OCI-LY7 (cell line): ENCODE results near the gene CDK5R2. TPM values are rescaled to one million over a fixed set of nuclear protein-coding genes. Genes with fewer than 3 reads are reported as not detected.

Source experiments
- BruUV-seq: library from RNA; stranded (reverse); fragments of 400-500 nt; replicated peaks from 2 replicates; lab custom pipeline; 2021; lab: Mats Ljungman, UMichigan
- CTCF ChIA-PET: fragments of 300-600 bp; sonication (Branson Sonifier 250); formaldehyde crosslinking; loops from one replicate; lab custom pipeline; 2022; ENCODE audit warnings: antibody characterized with exemption; ENCODE audit not compliant: unreplicated experiment; lab: Charles Lee
- POLR2A ChIA-PET: fragments of 300-600 bp; sonication (Branson Sonifier 250); formaldehyde crosslinking; loops from one replicate; lab custom pipeline; 2022; ENCODE audit warnings: antibody characterized with exemption; lab: Charles Lee
- DNase-seq: peaks from one replicate; pipeline ENCODE4 v3.0.0-alpha.2; 2015; ENCODE audit warnings: low spot score
- H2AFZ ChIP-seq: fragments of 200-600 bp; sonication (generic), shearing (Covaris generic); 2 replicates; pipeline ENCODE4 v1.6.1; 2014; ENCODE audit warnings: mild to moderate bottlenecking, antibody characterized with exemption, low read length, moderate library complexity
- H3K27ac ChIP-seq: fragments of 200-600 bp; sonication (generic); 2 replicates; pipeline ENCODE4 v1.5.1; 2014; ENCODE audit warnings: mixed run types, low read depth, mild to moderate bottlenecking, moderate library complexity, low read length, inconsistent platforms; ENCODE audit not compliant: poor library complexity, severe bottlenecking
- H3K36me3 ChIP-seq: fragments of 200-600 bp; sonication (generic); 2 replicates; pipeline ENCODE4 v1.6.1; 2014; ENCODE audit warnings: mild to moderate bottlenecking, antibody characterized with exemption, low read length, moderate library complexity, mixed read lengths; ENCODE audit not compliant: insufficient read depth
- H3K4me1 ChIP-seq: fragments of 200-600 bp; sonication (generic); 2 replicates; pipeline ENCODE4 v1.5.1; 2014; ENCODE audit warnings: mild to moderate bottlenecking, low read length; ENCODE audit not compliant: insufficient read depth, poor library complexity, severe bottlenecking
- H3K4me2 ChIP-seq: fragments of 200-600 bp; sonication (generic); 2 replicates; pipeline ENCODE4 v1.6.1; 2014; ENCODE audit warnings: mild to moderate bottlenecking, low read length
- H3K4me3 ChIP-seq: fragments of 200-600 bp; sonication (generic); 2 replicates; pipeline ENCODE4 v1.5.1; 2014; ENCODE audit warnings: mild to moderate bottlenecking, low read depth, low read length; ENCODE audit not compliant: poor library complexity, severe bottlenecking
- H3K79me2 ChIP-seq: fragments of 200-600 bp; sonication (generic); 2 replicates; pipeline ENCODE4 v1.6.1; 2016; ENCODE audit warnings: low read depth, mild to moderate bottlenecking, low read length, moderate library complexity, mixed read lengths; ENCODE audit not compliant: insufficient read depth
- H3K9me2 ChIP-seq: fragments of 200-600 bp; sonication (generic); 2 replicates; pipeline ENCODE4 v1.6.1; 2016; ENCODE audit warnings: mild to moderate bottlenecking, low read length, mixed read lengths; ENCODE audit not compliant: insufficient read depth
- H3K9me3 ChIP-seq: fragments of 200-600 bp; sonication (generic); 2 replicates; pipeline ENCODE4 v1.6.1; 2014; ENCODE audit warnings: mild to moderate bottlenecking, mixed run types, low read length, mixed read lengths
- H4K20me1 ChIP-seq: fragments of 200-600 bp; sonication (generic); 2 replicates; pipeline ENCODE4 v1.6.1; 2014; ENCODE audit warnings: mild to moderate bottlenecking, antibody characterized with exemption, low read length, moderate library complexity, mixed read lengths; ENCODE audit not compliant: insufficient read depth
- EZH2phosphoT487 ChIP-seq: fragments of 200-600 bp; sonication (generic); IDR thresholded peaks from 2 replicates; pipeline ENCODE4 v1.6.1; 2018; ENCODE audit warnings: low read depth, borderline replicate concordance, mild to moderate bottlenecking, mixed run types, antibody characterized with exemption, low read length, moderate library complexity, mixed read lengths
- intact Hi-C: fragments of 100-400 bp; cut with micrococcal nuclease; formaldehyde crosslinking; loops from one replicate; pipeline ENCODE4 v1.10.0; 2022; ENCODE audit not compliant: unreplicated experiment
- total RNA-seq, 2 experiments: library from RNA; depleted of rRNA in 1 of 2; stranded (reverse); fragments of >200 nt in 1 of 2; shearing (Covaris generic) in 1 of 2; gene quantifications; 2 replicates each; pipeline ENCODE4 v1.2.3, GENCODE V29; 2014 to 2022
- TF ChIP-seq, protein P1 (sequence below): fragments of 200-600 bp; sonication (generic); conservative IDR thresholded peaks from 2 replicates; pipeline ENCODE4 v1.5.1; 2014; ENCODE audit warnings: mild to moderate bottlenecking, antibody characterized with exemption, low read length, moderate library complexity, mixed read lengths

The CDK5R2 gene
- total RNA-seq, 2 experiments from 2014 or later, result 0.09 to 0.63 TPM

- no peak overlapping the region for H2AFZ ChIP-seq
- no peak for DNase-seq
- H3K79me2 ChIP-seq, result no peaks in the 10 kb centered on the region
- ChIA-PET CTCF (no interaction called here), POLR2A (no interaction called here)
- no peaks in the 10 kb centered on the region for H3K4me1 ChIP-seq
- no peaks in the 10 kb centered on the region for H3K9me3 ChIP-seq
- no peaks in the 10 kb centered on the region for H3K9me2 ChIP-seq
- no peak overlapping the region for H3K4me3 ChIP-seq
- no TSS peak for BruUV-seq
- H3K27ac ChIP-seq, result no peak overlapping the region
- H4K20me1 ChIP-seq, result no peaks in the 10 kb centered on the region
- no peak for TF ChIP-seq EZH2phosphoT487
- TF ChIP-seq, protein P1, sequence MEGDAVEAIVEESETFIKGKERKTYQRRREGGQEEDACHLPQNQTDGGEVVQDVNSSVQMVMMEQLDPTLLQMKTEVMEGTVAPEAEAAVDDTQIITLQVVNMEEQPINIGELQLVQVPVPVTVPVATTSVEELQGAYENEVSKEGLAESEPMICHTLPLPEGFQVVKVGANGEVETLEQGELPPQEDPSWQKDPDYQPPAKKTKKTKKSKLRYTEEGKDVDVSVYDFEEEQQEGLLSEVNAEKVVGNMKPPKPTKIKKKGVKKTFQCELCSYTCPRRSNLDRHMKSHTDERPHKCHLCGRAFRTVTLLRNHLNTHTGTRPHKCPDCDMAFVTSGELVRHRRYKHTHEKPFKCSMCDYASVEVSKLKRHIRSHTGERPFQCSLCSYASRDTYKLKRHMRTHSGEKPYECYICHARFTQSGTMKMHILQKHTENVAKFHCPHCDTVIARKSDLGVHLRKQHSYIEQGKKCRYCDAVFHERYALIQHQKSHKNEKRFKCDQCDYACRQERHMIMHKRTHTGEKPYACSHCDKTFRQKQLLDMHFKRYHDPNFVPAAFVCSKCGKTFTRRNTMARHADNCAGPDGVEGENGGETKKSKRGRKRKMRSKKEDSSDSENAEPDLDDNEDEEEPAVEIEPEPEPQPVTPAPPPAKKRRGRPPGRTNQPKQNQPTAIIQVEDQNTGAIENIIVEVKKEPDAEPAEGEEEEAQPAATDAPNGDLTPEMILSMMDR, result no peak
- H3K4me2 ChIP-seq, result no peak overlapping the region
- intact Hi-C loops, result loop anchor here (5.0 kb wide), 1 partner anchor 147 kb away; no protein-coding TSS in a partner anchor
- H3K36me3 ChIP-seq, result no peaks in the 10 kb centered on the region
Observed at GRCh38 chr2:218999021-218999880, 39.8 kb downstream of the CDK5R2 start.

DNA sequence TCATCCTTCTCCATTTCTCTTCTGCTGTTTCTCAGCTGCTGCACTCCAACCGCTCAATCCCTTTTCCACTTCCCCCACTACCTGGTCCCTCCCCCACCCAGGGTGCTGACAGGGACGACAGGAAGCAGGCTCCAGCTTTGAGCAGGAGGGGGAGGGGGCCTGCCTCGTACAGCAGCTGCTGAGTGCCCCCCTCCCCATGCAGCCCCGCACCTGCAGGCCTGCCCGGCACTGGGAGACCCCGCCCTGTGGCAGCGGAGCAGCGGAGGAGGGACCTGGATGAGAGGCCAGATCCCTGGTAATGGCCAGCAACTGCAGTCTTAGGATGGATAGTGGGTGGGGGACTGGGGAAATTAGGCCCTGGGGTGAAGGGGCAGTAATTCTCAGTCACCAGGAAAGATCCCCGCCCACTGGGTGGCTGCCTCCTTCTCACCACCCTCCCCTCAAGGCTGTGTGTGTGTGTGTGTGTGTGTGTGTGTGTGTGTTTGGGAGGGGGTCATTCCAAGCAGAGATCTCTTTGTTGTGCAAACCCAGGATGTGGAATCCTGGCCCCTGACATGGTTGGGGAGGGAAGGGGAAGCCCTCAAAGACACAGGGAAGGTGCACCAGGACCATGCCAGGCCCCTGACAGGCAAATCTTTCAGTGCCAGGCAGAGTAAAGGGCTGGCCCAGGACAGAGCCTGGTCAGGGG, 40.6 kb downstream of the CDK5R2 start:
- H2AFZ ChIP-seq, result no peak overlapping the region
- no peak overlapping the region for H3K4me3 ChIP-seq
- DNase-seq, result no peak
- H4K20me1 ChIP-seq, result no peaks in the 10 kb centered on the region
- no peaks in the 10 kb centered on the region for H3K4me1 ChIP-seq
- intact Hi-C loops, result loop anchor here (5.0 kb wide), 1 partner anchor 148 kb away; no protein-coding TSS in a partner anchor
- no peaks in the 10 kb centered on the region for H3K9me2 ChIP-seq
- ChIA-PET CTCF (no interaction called here), POLR2A (no interaction called here)
- H3K79me2 ChIP-seq, result no peaks in the 10 kb centered on the region
- no peak overlapping the region for H3K27ac ChIP-seq
- no peaks in the 10 kb centered on the region for H3K36me3 ChIP-seq
- H3K9me3 ChIP-seq, result no peaks in the 10 kb centered on the region
- TF ChIP-seq, protein P1, result no peak
- no peak for TF ChIP-seq EZH2phosphoT487
- no peak overlapping the region for H3K4me2 ChIP-seq
- no TSS peak for BruUV-seq
